GM10266 (cell line): ENCODE data around the gene HEBP1.

Source experiments
- DNase-seq: peaks from one replicate; pipeline ENCODE4 v3.0.0; 2012; ENCODE audit errors: extremely low spot score
- TF ChIP-seq, protein P1 (sequence below): IDR thresholded peaks from 2 replicates; pipeline ENCODE4 v1.5.1; 2012; ENCODE audit warnings: mild to moderate bottlenecking, low read depth; ENCODE audit not compliant: control insufficient read depth, insufficient read depth; ENCODE audit errors: missing control alignments

The HEBP1 gene

DNA sequence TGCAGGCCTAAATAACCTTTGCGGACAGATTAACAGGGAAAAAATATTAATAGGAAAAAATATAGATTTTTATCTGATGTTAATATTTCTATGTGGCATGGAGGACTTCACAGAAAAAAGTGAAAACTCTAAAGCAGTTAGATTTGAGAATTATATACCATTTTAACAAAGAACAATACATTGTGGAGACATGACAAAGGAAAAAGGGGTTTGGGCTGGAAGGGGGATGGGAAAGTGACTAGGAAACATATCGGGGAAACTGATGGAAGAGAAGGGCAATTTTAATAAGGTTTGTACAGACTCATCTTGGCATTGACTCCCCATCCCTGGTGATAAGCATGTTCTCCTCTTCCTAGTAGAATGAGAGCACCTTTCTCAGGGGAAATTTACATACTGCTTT, 27.0 kb downstream of the HEBP1 start:
- TF ChIP-seq, protein P1, sequence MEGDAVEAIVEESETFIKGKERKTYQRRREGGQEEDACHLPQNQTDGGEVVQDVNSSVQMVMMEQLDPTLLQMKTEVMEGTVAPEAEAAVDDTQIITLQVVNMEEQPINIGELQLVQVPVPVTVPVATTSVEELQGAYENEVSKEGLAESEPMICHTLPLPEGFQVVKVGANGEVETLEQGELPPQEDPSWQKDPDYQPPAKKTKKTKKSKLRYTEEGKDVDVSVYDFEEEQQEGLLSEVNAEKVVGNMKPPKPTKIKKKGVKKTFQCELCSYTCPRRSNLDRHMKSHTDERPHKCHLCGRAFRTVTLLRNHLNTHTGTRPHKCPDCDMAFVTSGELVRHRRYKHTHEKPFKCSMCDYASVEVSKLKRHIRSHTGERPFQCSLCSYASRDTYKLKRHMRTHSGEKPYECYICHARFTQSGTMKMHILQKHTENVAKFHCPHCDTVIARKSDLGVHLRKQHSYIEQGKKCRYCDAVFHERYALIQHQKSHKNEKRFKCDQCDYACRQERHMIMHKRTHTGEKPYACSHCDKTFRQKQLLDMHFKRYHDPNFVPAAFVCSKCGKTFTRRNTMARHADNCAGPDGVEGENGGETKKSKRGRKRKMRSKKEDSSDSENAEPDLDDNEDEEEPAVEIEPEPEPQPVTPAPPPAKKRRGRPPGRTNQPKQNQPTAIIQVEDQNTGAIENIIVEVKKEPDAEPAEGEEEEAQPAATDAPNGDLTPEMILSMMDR = no peak
- no peak for DNase-seq

DNA sequence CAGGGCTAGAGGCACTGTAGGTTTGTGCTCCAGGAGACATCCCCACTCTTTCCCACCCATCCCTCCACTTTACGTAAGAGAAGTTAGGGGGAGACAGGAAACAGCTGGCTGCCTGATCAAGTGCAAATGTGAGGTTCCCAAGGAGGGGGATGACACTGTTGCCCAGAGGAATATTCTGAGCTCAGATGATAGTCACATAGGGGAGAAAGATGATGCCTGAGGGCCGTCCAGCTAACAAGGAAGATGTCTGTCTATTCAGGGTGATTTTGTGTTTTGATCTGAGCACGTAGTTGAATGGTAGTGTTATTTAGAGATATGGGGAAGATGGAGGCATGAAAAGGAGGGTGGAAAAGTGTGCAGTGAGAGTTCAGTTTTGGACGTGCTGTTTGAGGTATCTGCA, 34.2 kb downstream of the HEBP1 start:
- DNase-seq = no peak
- TF ChIP-seq, protein P1 = no peak

DNA sequence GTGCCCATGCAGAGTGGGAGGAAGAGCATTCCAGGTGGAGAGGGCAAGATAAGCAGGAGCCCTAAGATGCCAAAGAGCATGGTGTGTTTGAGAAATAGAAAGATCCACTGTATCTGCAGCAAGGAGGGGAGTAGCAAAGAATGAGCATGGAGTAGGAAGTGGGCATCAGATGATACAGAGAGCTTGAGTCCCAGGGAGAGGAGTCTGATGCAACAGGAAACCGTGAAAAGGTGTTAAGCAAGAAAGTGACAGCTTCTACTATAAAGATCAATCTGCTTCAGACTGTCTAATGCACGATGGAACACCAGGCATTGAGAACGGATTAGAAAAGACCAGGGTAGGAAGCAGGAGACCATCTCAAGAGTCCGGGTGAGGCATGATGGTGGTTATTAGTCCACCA, 35.8 kb downstream of the HEBP1 start:
- DNase-seq = no peak

DNA sequence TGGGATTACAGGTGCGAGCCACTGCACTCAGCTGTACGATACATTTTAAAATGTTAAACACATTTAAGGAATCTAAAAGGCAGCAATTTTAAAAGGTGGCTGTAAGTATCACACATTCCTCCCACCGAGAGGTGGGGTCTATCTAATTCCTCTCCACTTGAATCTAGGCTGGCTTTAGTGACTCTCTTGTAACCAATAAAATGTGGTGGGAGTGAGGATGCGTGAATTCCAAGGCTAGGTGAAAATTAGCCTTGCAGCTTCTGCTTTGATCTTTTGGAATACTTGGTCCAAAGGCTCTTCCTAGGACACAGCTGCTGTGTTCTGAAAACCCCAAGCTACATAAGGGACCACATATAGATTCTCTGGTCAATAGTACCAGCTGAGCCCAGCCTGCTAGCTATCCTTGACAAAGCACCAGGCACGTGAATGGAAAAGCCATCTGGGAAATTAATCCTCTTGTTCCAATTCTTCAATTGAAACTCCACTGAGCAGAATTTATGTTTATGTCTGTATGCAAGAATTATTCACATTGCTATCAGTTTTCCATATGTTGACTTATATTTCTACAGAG, 39.3 kb downstream of the HEBP1 start:
- TF ChIP-seq, protein P1 = no peak
- DNase-seq = no peak

More for the DNA sequence above, 35.8 kb downstream of the HEBP1 start:
- TF ChIP-seq, protein P1 = no peak

DNA sequence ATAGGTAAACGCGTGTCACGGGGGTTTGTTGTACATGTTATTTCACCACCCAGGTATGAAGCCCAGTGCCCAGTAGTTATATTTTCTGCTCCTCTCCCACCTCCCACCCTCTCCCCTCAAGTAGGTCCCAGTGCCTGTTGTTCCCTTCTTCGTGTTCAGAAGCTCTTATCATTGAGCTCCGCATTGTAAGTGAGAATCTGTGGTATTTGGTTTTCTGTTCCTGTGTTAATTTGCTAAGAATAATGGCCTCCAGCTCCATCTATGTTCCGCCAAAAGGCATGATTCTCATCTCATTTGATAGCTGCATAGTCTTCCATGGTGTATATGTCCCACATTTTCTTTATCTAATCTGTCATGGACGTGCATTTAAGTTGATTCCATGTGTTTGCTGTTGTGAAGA, 41.2 kb downstream of the HEBP1 start:
- TF ChIP-seq, protein P1 = no peak
- no peak for DNase-seq

DNA sequence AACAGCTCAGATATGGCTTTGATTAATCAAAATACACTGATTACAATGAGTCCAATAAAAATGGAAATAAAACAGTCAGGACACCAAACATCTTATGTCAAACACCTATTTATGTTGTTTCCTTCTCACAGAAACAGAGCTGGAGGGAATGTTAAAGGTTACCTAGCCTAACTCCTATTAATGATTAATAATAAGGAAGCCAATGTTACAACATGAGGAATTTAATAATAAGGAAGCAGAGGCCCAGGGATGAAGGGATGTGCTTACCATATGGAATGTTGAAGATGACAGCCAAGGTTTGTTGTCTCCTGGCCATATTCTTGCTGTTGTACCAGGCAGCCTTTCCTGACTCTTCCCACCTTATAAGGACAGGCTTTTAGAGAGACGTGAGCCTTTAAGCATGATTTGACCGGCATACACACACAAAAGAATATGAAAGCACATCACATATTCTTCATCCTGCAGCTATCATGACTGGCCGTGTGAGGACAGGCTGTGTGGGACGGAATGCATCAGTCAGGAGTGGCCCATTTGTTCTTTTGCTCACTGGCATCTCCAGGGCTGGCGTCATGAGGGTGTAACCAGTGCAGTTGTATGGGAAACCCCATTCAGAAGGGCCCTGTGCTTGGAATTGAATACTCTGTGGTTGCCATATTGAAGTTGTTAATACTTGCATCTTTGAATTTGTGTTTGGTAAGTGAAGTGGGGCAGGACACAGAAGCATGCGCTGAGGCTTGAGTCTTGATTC, 45.0 kb downstream of the HEBP1 start:
- no peak for DNase-seq

More for the DNA sequence above, 45.0 kb downstream of the HEBP1 start:
- TF ChIP-seq, protein P1 = no peak
